Astrocyte (in vitro differentiated cells and primary cell): Measurements from ENCODE around the gene KAT7.

Experiments
- EZH2 ChIP-seq: IDR thresholded peaks from 2 replicates; pipeline ENCODE4 v1.6.1; 2012; ENCODE audit warnings: mild to moderate bottlenecking, low read length, inconsistent platforms; ENCODE audit not compliant: insufficient read depth
- TF ChIP-seq, protein P1 (sequence below): IDR thresholded peaks from 2 replicates; pipeline ENCODE4 v1.5.1; 2011; ENCODE audit warnings: low read depth, mild to moderate bottlenecking, inconsistent platforms, low read length, moderate library complexity; ENCODE audit not compliant: insufficient read depth

- TF ChIP-seq, protein P1, sequence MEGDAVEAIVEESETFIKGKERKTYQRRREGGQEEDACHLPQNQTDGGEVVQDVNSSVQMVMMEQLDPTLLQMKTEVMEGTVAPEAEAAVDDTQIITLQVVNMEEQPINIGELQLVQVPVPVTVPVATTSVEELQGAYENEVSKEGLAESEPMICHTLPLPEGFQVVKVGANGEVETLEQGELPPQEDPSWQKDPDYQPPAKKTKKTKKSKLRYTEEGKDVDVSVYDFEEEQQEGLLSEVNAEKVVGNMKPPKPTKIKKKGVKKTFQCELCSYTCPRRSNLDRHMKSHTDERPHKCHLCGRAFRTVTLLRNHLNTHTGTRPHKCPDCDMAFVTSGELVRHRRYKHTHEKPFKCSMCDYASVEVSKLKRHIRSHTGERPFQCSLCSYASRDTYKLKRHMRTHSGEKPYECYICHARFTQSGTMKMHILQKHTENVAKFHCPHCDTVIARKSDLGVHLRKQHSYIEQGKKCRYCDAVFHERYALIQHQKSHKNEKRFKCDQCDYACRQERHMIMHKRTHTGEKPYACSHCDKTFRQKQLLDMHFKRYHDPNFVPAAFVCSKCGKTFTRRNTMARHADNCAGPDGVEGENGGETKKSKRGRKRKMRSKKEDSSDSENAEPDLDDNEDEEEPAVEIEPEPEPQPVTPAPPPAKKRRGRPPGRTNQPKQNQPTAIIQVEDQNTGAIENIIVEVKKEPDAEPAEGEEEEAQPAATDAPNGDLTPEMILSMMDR: no peak
- TF ChIP-seq EZH2: no peak
Observed at GRCh38 chr17:49832840-49833599, 44.5 kb downstream of the KAT7 start.
